Measurements from ENCODE around the gene RIT1. TPM values are rescaled to one million over a fixed set of nuclear protein-coding genes. Genes with fewer than 3 reads are reported as not detected.

RIT1 gene
- total RNA-seq, 1 experiment from 2014 or later: 59.2 TPM

DNA sequence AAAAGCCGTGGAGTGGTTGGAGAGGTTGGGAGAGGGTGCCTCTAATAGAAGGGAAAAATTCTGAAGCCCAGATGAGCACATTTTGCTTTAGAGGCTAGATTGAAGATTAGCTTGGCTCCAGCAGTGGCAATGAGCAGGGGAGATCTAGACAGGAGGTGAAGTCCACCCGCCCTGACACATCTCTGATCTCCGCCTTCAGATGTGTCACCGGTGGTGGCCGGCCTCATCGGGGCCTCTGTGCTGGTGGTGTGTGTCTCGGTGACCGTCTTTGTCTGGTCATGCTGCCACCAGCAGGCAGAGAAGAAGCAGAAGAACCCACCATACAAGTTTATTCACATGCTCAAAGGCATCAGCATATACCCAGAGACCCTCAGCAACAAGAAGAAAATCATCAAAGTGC is 43.4 kb downstream of the RIT1 start:
- BruUV-seq (replicated peaks): no TSS peak
- H3K27ac ChIP-seq: no peak overlapping the region
- no peaks in the 10 kb centered on the region for H3K27me3 ChIP-seq (ENCODE audit: insufficient read depth, low read depth)
- H3K9me3 ChIP-seq (ENCODE audit: insufficient read depth, low read depth): no peaks in the 10 kb centered on the region
- H3K4me3 ChIP-seq: no peak overlapping the region
- H3K9me2 ChIP-seq (ENCODE audit: insufficient read depth): no peaks in the 10 kb centered on the region
- no peak overlapping the region for H3K4me2 ChIP-seq
- CTCF ChIA-PET: no interaction called here
- no peak overlapping the region for H2AFZ ChIP-seq
- no peak for DNase-seq
- no peaks in the 10 kb centered on the region for H3K79me2 ChIP-seq (ENCODE audit: low read depth)
- H4K20me1 ChIP-seq (ENCODE audit: insufficient read depth): no peaks in the 10 kb centered on the region
- intact Hi-C loops (cut with micrococcal nuclease; ENCODE audit: unreplicated experiment): no loop called here
- no peaks in the 10 kb centered on the region for H3K36me3 ChIP-seq (ENCODE audit: low read depth)
- no peaks in the 10 kb centered on the region for H3F3A ChIP-seq (ENCODE audit: insufficient read depth, low read depth)
- POLR2A ChIA-PET (ENCODE audit: unreplicated experiment): no interaction called here
- H3K4me1 ChIP-seq (replicated peaks; ENCODE audit: insufficient read depth): no peaks in the 10 kb centered on the region
- no peak for TF ChIP-seq EZH2 (IDR thresholded peaks at IDR 0.05; ENCODE audit: low read depth)
- TF ChIP-seq, protein P1, sequence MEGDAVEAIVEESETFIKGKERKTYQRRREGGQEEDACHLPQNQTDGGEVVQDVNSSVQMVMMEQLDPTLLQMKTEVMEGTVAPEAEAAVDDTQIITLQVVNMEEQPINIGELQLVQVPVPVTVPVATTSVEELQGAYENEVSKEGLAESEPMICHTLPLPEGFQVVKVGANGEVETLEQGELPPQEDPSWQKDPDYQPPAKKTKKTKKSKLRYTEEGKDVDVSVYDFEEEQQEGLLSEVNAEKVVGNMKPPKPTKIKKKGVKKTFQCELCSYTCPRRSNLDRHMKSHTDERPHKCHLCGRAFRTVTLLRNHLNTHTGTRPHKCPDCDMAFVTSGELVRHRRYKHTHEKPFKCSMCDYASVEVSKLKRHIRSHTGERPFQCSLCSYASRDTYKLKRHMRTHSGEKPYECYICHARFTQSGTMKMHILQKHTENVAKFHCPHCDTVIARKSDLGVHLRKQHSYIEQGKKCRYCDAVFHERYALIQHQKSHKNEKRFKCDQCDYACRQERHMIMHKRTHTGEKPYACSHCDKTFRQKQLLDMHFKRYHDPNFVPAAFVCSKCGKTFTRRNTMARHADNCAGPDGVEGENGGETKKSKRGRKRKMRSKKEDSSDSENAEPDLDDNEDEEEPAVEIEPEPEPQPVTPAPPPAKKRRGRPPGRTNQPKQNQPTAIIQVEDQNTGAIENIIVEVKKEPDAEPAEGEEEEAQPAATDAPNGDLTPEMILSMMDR (conservative IDR thresholded peaks at IDR 0.05): no peak

DNA sequence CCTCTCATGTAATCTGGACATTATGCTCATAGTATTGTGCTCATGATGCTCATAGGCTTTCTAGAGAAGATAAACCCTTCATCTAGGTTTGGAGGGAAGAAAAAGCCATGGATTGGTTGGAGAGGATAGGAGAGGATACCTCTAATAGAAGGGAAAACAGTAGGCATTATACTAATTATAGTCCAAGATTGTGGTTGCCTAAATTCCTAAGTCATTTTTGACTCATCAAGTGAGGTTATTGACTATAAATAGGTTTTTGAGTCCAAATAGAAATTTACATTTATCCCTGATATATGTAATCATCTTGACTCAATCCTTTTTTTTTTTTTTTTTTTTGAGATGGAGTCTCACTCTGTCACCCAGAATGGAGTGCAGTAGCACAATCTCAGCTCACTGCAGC is 46.8 kb downstream of the RIT1 start:
- TF ChIP-seq EZH2 (IDR thresholded peaks at IDR 0.05; ENCODE audit: low read depth): no peak
- TF ChIP-seq, protein P1 (conservative IDR thresholded peaks at IDR 0.05): no peak
- H3K27me3 ChIP-seq (ENCODE audit: insufficient read depth, low read depth): peaks cover 15% of the 10 kb centered on the region; the same call in 1 of the 2 replicates
- ChIA-PET POLR2A (ENCODE audit: unreplicated experiment) (no interaction called here), CTCF (no interaction called here)
- H3F3A ChIP-seq (ENCODE audit: insufficient read depth, low read depth): peaks cover 11% of the 10 kb centered on the region; the same call in 1 of the 2 replicates
- no peaks in the 10 kb centered on the region for H3K9me2 ChIP-seq (ENCODE audit: insufficient read depth)
- H3K36me3 ChIP-seq (ENCODE audit: low read depth): no peaks in the 10 kb centered on the region
- no peaks in the 10 kb centered on the region for H3K4me1 ChIP-seq (replicated peaks; ENCODE audit: insufficient read depth)
- BruUV-seq (replicated peaks): no TSS peak
- no peaks in the 10 kb centered on the region for H4K20me1 ChIP-seq (ENCODE audit: insufficient read depth)
- H3K79me2 ChIP-seq (ENCODE audit: low read depth): no peaks in the 10 kb centered on the region
- no peak overlapping the region for H3K4me2 ChIP-seq
- no peak overlapping the region for H3K4me3 ChIP-seq
- no peaks in the 10 kb centered on the region for H3K9me3 ChIP-seq (ENCODE audit: insufficient read depth, low read depth)
- H2AFZ ChIP-seq: no peak overlapping the region
- H3K27ac ChIP-seq: no peak overlapping the region
- DNase-seq: no peak
- intact Hi-C loops (cut with micrococcal nuclease; ENCODE audit: unreplicated experiment): no loop called here

DNA sequence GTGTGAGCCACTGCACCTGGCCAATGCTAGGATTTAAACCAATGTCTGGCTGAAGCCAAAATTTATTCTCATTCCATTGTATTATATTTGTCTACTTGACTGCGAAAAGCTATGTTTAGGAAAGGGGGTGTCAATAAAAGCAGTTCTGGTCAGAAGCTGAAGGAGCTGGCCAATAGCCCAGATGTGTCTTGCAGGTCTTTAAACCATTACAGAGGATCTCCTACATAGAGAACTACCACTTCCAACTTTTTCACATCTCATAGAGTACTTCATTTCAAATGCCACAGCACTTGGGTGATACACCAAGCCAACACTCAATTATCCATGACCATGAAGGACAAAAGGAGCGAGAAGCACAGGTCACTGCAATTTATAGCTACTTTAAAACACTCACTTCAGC is 49.3 kb downstream of the RIT1 start:
- CTCF ChIA-PET: no interaction called here
- H3K27me3 ChIP-seq (ENCODE audit: insufficient read depth, low read depth): peaks cover 15% of the 10 kb centered on the region; the same call in 1 of the 2 replicates
- POLR2A ChIA-PET (ENCODE audit: unreplicated experiment): no interaction called here
- TF ChIP-seq, protein P1 (conservative IDR thresholded peaks at IDR 0.05): no peak
- TF ChIP-seq EZH2 (IDR thresholded peaks at IDR 0.05; ENCODE audit: low read depth): no peak
- BruUV-seq (replicated peaks): no TSS peak
- peaks cover 13% of the 10 kb centered on the region for H3K4me1 ChIP-seq (replicated peaks; ENCODE audit: insufficient read depth)
- H3K9me2 ChIP-seq (ENCODE audit: insufficient read depth): no peaks in the 10 kb centered on the region
- H3K79me2 ChIP-seq (ENCODE audit: low read depth): peaks cover 5% of the 10 kb centered on the region
- no peak overlapping the region for H3K4me3 ChIP-seq
- no peaks in the 10 kb centered on the region for H3K9me3 ChIP-seq (ENCODE audit: insufficient read depth, low read depth)
- no peak overlapping the region for H3K27ac ChIP-seq
- peaks cover 28% of the 10 kb centered on the region for H3F3A ChIP-seq (ENCODE audit: insufficient read depth, low read depth)
- no peak overlapping the region for H2AFZ ChIP-seq
- intact Hi-C loops (cut with micrococcal nuclease; ENCODE audit: unreplicated experiment): no loop called here
- H3K4me2 ChIP-seq: no peak overlapping the region
- DNase-seq: no peak
- H3K36me3 ChIP-seq (ENCODE audit: low read depth): no peaks in the 10 kb centered on the region
- H4K20me1 ChIP-seq (ENCODE audit: insufficient read depth): no peaks in the 10 kb centered on the region

Measured in PC-9 (cell line).